SK-N-SH treated with all-trans-retinoic acid at 6 μM for 48 hours (cell line): ENCODE data around the gene SRGAP1.

Experiments
- ATAC-seq: fragments of 200-7000 bp; cut with Tn5 transposase; 3 replicates; pipeline ENCODE4 v1.9.1; 2020; ENCODE audit warnings: mild to moderate bottlenecking, moderate library complexity
- ARNTL ChIP-seq: fragments of 450-650 bp; formaldehyde crosslinking; IDR thresholded peaks from 2 replicates; pipeline ENCODE4 v1.5.0; 2020; ENCODE audit warnings: low read depth, mild to moderate bottlenecking, moderate library complexity, borderline replicate concordance
- BACH2 ChIP-seq: fragments of 250-450 bp; sonication (Bioruptor Pico); IDR thresholded peaks from 2 replicates; pipeline ENCODE4 v1.9.0; 2021; ENCODE audit warnings: mild to moderate bottlenecking, borderline replicate concordance
- CREB5 ChIP-seq: fragments of 250-450 bp; sonication (Bioruptor Pico); IDR thresholded peaks from 2 replicates; pipeline ENCODE4 v1.5.1; 2020; ENCODE audit warnings: low read depth, mild to moderate bottlenecking, moderate library complexity
- CSRNP3 ChIP-seq: fragments of 250-450 bp; sonication (Bioruptor Pico); IDR thresholded peaks from 2 replicates; pipeline ENCODE4 v1.5.1; 2021; ENCODE audit warnings: mild to moderate bottlenecking, moderate library complexity
- ISL1 ChIP-seq: fragments of 250-450 bp; sonication (Bioruptor Pico); IDR thresholded peaks from 2 replicates; pipeline ENCODE4 v2.1.2; 2022; ENCODE audit warnings: mild to moderate bottlenecking, moderate library complexity
- PATZ1 ChIP-seq: fragments of 250-450 bp; sonication (Bioruptor Pico); IDR thresholded peaks from 2 replicates; pipeline ENCODE4 v1.8.0; 2020; ENCODE audit warnings: mild to moderate bottlenecking, moderate library complexity, borderline replicate concordance
- PPARA ChIP-seq: fragments of 250-450 bp; sonication (Bioruptor Pico); IDR thresholded peaks from 2 replicates; pipeline ENCODE4 v1.5.0; 2020; ENCODE audit warnings: mild to moderate bottlenecking, borderline replicate concordance
- RARB ChIP-seq: fragments of 250-450 bp; sonication (Bioruptor Pico); IDR thresholded peaks from 2 replicates; pipeline ENCODE4 v1.8.0; 2021; ENCODE audit warnings: mild to moderate bottlenecking, moderate library complexity
- TCF4 ChIP-seq: fragments of 250-450 bp; sonication (Bioruptor Pico); IDR thresholded peaks from 2 replicates; pipeline ENCODE4 v1.8.0; 2021; ENCODE audit warnings: mild to moderate bottlenecking, moderate library complexity, borderline replicate concordance
- TOX ChIP-seq: fragments of 250-450 bp; sonication (Bioruptor Pico); IDR thresholded peaks from 2 replicates; pipeline ENCODE4 v1.8.0; 2021; ENCODE audit warnings: mild to moderate bottlenecking, moderate library complexity, borderline replicate concordance
- ZC3H10 ChIP-seq: fragments of 250-450 bp; sonication (Bioruptor Pico); IDR thresholded peaks from 2 replicates; pipeline ENCODE4 v1.5.1; 2021; ENCODE audit warnings: mild to moderate bottlenecking, moderate library complexity
- ZFP3 ChIP-seq: fragments of 250-450 bp; sonication (Bioruptor Pico); IDR thresholded peaks from 2 replicates; pipeline ENCODE4 v1.5.0; 2020; ENCODE audit warnings: mild to moderate bottlenecking, moderate library complexity
- ZFP30 ChIP-seq: fragments of 450-650 bp; formaldehyde crosslinking; IDR thresholded peaks from 2 replicates; pipeline ENCODE4 v1.5.0; 2022; ENCODE audit warnings: mild to moderate bottlenecking, moderate library complexity
- ZNF565 ChIP-seq: fragments of 450-650 bp; formaldehyde crosslinking; conservative IDR thresholded peaks from 2 replicates; pipeline ENCODE4 v1.5.0; 2020; ENCODE audit warnings: low read depth, mild to moderate bottlenecking, moderate library complexity
- ZNF70 ChIP-seq: fragments of 450-650 bp; formaldehyde crosslinking; IDR thresholded peaks from 2 replicates; pipeline ENCODE4 v1.5.0; 2020; ENCODE audit warnings: mild to moderate bottlenecking, moderate library complexity
- ZNF8 ChIP-seq: fragments of 450-650 bp; formaldehyde crosslinking; IDR thresholded peaks from 2 replicates; pipeline ENCODE4 v1.5.0; 2020; ENCODE audit warnings: mild to moderate bottlenecking, moderate library complexity
- TF ChIP-seq, protein P1 (sequence below): fragments of 250-450 bp; sonication (Bioruptor Pico); IDR thresholded peaks from 2 replicates; pipeline ENCODE4 v1.5.0; 2020; ENCODE audit warnings: mild to moderate bottlenecking, moderate library complexity
- TF ChIP-seq, protein P2 (sequence below): fragments of 250-450 bp; sonication (Bioruptor Pico); IDR thresholded peaks from 2 replicates; pipeline ENCODE4 v1.8.0; 2021; ENCODE audit warnings: low read depth, mild to moderate bottlenecking, moderate library complexity, borderline replicate concordance

SRGAP1 gene

GRCh38 chr12:63944034-63944579 lies 99.6 kb downstream of the SRGAP1 start (continued):
- TF ChIP-seq, protein P1, sequence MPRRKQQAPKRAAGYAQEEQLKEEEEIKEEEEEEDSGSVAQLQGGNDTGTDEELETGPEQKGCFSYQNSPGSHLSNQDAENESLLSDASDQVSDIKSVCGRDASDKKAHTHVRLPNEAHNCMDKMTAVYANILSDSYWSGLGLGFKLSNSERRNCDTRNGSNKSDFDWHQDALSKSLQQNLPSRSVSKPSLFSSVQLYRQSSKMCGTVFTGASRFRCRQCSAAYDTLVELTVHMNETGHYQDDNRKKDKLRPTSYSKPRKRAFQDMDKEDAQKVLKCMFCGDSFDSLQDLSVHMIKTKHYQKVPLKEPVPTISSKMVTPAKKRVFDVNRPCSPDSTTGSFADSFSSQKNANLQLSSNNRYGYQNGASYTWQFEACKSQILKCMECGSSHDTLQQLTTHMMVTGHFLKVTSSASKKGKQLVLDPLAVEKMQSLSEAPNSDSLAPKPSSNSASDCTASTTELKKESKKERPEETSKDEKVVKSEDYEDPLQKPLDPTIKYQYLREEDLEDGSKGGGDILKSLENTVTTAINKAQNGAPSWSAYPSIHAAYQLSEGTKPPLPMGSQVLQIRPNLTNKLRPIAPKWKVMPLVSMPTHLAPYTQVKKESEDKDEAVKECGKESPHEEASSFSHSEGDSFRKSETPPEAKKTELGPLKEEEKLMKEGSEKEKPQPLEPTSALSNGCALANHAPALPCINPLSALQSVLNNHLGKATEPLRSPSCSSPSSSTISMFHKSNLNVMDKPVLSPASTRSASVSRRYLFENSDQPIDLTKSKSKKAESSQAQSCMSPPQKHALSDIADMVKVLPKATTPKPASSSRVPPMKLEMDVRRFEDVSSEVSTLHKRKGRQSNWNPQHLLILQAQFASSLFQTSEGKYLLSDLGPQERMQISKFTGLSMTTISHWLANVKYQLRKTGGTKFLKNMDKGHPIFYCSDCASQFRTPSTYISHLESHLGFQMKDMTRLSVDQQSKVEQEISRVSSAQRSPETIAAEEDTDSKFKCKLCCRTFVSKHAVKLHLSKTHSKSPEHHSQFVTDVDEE, result no peak
- TF ChIP-seq ZNF70 (CRISPR knock-in tag) (no peak), ISL1 (CRISPR knock-in tag) (no peak)

DNA sequence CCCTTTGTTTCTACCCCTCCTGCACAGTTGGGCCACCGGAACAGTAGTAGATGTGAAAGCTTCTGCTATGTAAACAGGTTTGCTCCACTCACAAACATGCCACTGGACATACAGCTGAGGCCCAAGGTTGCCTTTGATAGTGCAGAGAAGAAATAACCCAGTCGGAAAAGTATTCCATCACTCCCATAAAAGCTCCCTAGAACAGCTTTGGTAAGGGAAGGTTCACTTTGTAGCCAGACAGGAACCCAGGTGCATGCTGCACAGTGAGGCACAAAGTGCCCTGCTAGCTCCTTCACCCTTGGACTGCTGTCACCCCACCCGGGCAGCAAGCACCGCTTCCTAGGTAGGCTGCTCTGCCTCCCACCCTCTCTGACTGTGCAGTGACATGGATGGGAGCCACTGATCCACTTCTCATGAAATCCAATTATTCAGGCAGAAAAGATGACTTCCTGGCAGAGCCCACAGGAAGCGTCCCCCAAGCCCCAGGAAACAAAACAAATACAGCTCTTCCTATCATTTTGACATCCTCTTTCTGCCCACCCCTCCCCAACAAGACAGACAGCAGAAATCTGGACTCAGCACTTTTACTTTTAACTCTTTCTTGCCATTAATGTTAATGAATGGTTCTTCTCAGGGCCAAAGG lies 100.2 kb downstream of the SRGAP1 start:
- ATAC-seq, result no peak
- TF ChIP-seq TCF4 (CRISPR knock-in tag) (no peak), ZNF8 (CRISPR knock-in tag) (no peak), RARB (no peak), BACH2 (no peak), PPARA (CRISPR knock-in tag) (no peak), ARNTL (CRISPR knock-in tag) (no peak), ZNF565 (CRISPR knock-in tag) (no peak)
- TF ChIP-seq, protein P2, sequence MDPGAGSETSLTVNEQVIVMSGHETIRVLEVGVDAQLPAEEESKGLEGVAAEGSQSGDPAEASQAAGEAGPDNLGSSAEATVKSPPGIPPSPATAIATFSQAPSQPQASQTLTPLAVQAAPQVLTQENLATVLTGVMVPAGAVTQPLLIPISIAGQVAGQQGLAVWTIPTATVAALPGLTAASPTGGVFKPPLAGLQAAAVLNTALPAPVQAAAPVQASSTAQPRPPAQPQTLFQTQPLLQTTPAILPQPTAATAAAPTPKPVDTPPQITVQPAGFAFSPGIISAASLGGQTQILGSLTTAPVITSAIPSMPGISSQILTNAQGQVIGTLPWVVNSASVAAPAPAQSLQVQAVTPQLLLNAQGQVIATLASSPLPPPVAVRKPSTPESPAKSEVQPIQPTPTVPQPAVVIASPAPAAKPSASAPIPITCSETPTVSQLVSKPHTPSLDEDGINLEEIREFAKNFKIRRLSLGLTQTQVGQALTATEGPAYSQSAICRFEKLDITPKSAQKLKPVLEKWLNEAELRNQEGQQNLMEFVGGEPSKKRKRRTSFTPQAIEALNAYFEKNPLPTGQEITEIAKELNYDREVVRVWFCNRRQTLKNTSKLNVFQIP (CRISPR knock-in tag), result no peak

- TF ChIP-seq CREB5 (CRISPR knock-in tag) (no peak), PATZ1 (CRISPR knock-in tag) (no peak), ISL1 (CRISPR knock-in tag) (no peak), BACH2 (no peak), ZFP3 (CRISPR knock-in tag) (no peak), ZFP30 (CRISPR knock-in tag) (no peak), TCF4 (CRISPR knock-in tag) (no peak), ZNF565 (CRISPR knock-in tag) (no peak), CSRNP3 (no peak), ZC3H10 (CRISPR knock-in tag) (no peak)
- ATAC-seq, result no peak
Observed at GRCh38 chr12:63945777-63946176, 101.3 kb downstream of the SRGAP1 start.

DNA sequence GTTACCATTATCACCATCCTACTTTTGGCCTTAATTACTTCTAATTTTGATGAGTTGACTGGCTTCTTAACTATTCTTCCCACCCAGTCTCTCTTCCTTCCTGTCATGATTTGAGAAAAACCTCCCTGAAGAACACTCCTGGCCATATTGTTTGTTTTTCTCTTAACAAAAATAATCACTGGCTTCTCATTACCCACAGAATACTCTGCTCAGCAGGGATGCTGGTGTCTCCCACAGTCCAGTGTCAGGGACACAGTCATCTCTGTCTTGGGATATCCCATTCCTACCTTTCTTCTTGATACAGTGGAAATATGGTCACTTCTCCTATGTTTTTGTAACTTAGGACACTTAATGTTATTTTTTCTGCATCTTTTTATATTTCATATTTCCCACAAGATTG lies 103.7 kb downstream of the SRGAP1 start:
- TF ChIP-seq ZC3H10 (CRISPR knock-in tag), result no peak
- no peak for TF ChIP-seq TCF4 (CRISPR knock-in tag)
- TF ChIP-seq RARB, result no peak
- no peak for TF ChIP-seq TOX (CRISPR knock-in tag)
- no peak for ATAC-seq
